H1 (cell line): Measurements from ENCODE around the gene DBNL. TPM values are rescaled to one million over a fixed set of nuclear protein-coding genes. Genes with fewer than 3 reads are reported as not detected.

Source experiments
- CTCF ChIA-PET: fragments of 300-600 bp; sonication (Branson Sonifier 250); formaldehyde crosslinking; loops from one replicate; lab custom pipeline; 2021; ENCODE audit not compliant: partially characterized antibody; lab: Charles Lee
- POLR2A ChIA-PET: fragments of 300-600 bp; sonication (Branson Sonifier 250); formaldehyde crosslinking; loops from one replicate; lab custom pipeline; 2021; ENCODE audit warnings: inconsistent platforms; ENCODE audit not compliant: partially characterized antibody; lab: Charles Lee
- DNase-seq, 2 experiments: peaks; one replicate each; pipeline versions ENCODE4 v3.0.0 to v3.0.0-alpha.2; 2010 to 2022; ENCODE audit warnings: low spot score in 2 of 2, low read depth in 1 of 2, mixed read lengths in 1 of 2
- FAIRE-seq: peaks from 2 replicates; lab custom pipeline; 2011; peaks lifted over from hg19 to GRCh38; lab: Jason Lieb, UNC
- H2AFZ ChIP-seq: 2 replicates; pipeline ENCODE4 v1.8.1; 2012; ENCODE audit warnings: low read length, inconsistent platforms
- H2AK5ac ChIP-seq: 2 replicates; pipeline ENCODE4 v1.6.1; 2013; ENCODE audit warnings: low read depth, low read length
- H2BK120ac ChIP-seq: replicated peaks from 2 replicates; pipeline ENCODE3; 2013; ENCODE audit warnings: low read depth, low read length, inconsistent platforms
- H2BK12ac ChIP-seq: 2 replicates; pipeline ENCODE4 v1.6.1; 2013; ENCODE audit warnings: low read depth, low read length
- H2BK15ac ChIP-seq: 2 replicates; pipeline ENCODE4 v1.6.1; 2013; ENCODE audit warnings: low read length
- H2BK20ac ChIP-seq: 2 replicates; pipeline ENCODE4 v1.6.1; 2013; ENCODE audit warnings: low read length
- H2BK5ac ChIP-seq: 2 replicates; pipeline ENCODE4 v1.6.1; 2013; ENCODE audit warnings: low read depth, low read length
- H3K14ac ChIP-seq: 2 replicates; pipeline ENCODE4 v1.6.1; 2013; ENCODE audit warnings: inconsistent platforms; ENCODE audit not compliant: insufficient read length
- H3K18ac ChIP-seq: 2 replicates; pipeline ENCODE4 v1.6.1; 2013; ENCODE audit warnings: low read length; ENCODE audit errors: extremely low read depth
- H3K23ac ChIP-seq: 2 replicates; pipeline ENCODE4 v1.6.1; 2013; ENCODE audit warnings: inconsistent platforms; ENCODE audit not compliant: insufficient read length
- H3K23me2 ChIP-seq: 2 replicates; pipeline ENCODE4 v1.6.1; 2013; ENCODE audit warnings: low read depth, low read length
- H3K27ac ChIP-seq: 2 replicates; pipeline ENCODE4 v1.6.1; 2011; ENCODE audit warnings: low read depth, low read length, inconsistent platforms
- H3K27me3 ChIP-seq, 4 experiments: replicated peaks in 1 of 4; 1 replicate in 1 of 4; 2 replicates in 3 of 4; pipeline versions ENCODE4 v1.6.1 to v1.8.1; 2011 to 2013; ENCODE audit warnings: low read length in 3 of 4, mild to moderate bottlenecking in 3 of 4, inconsistent platforms in 2 of 4, mixed read lengths in 2 of 4, moderate library complexity in 1 of 4; ENCODE audit not compliant: control insufficient read depth in 3 of 4, insufficient read depth in 3 of 4; ENCODE audit errors: extremely low read depth in 1 of 4
- H3K36me3 ChIP-seq, 4 experiments: 2 replicates each; pipeline versions ENCODE4 v1.6.1 to v1.8.1; 2011 to 2013; ENCODE audit warnings: mild to moderate bottlenecking in 4 of 4, low read length in 3 of 4, moderate library complexity in 2 of 4, control low read depth in 1 of 4, inconsistent platforms in 1 of 4; ENCODE audit not compliant: insufficient read depth in 4 of 4, control insufficient read depth in 2 of 4
- H3K4ac ChIP-seq: replicated peaks from 2 replicates; pipeline ENCODE3; 2013; ENCODE audit warnings: low read length, low read depth, mixed read lengths, inconsistent platforms; ENCODE audit not compliant: insufficient read length
- H3K4me1 ChIP-seq, 4 experiments: replicated peaks in 1 of 4; 1 replicate in 1 of 4; 2 replicates in 3 of 4; pipeline versions ENCODE4 v1.6.1 to v1.8.1; 2011 to 2013; ENCODE audit warnings: low read length in 3 of 4, inconsistent platforms in 2 of 4, mixed read lengths in 1 of 4; ENCODE audit not compliant: insufficient read depth in 4 of 4, control insufficient read depth in 3 of 4
- H3K4me2 ChIP-seq, 2 experiments: 2 replicates each; pipeline versions ENCODE4 v1.6.1 to v1.8.1; 2011 to 2013; ENCODE audit warnings: low read depth in 2 of 2, low read length in 2 of 2, control low read depth in 1 of 2, inconsistent platforms in 1 of 2, mild to moderate bottlenecking in 1 of 2; ENCODE audit not compliant: insufficient read depth in 1 of 2
- H3K4me3 ChIP-seq, 4 experiments: fragments of 200-600, 300-600 bp in 1 of 4; sonication (generic), shearing (Covaris generic), sonication (Bioruptor Twin) in 1 of 4; 2 replicates each; pipeline versions ENCODE4 v1.5.1 to v1.8.1; 2011 to 2016; ENCODE audit warnings: low read length in 4 of 4, low read depth in 3 of 4, control low read depth in 2 of 4, inconsistent platforms in 2 of 4, mild to moderate bottlenecking in 2 of 4, mixed read lengths in 1 of 4, moderate library complexity in 1 of 4; ENCODE audit not compliant: insufficient read depth in 2 of 4; ENCODE audit errors: extremely low read depth in 1 of 4
- H3K56ac ChIP-seq: replicated peaks from 2 replicates; pipeline ENCODE3; 2013; ENCODE audit warnings: low read depth, mild to moderate bottlenecking, mixed read lengths, low read length, inconsistent platforms; ENCODE audit not compliant: insufficient read length
- H3K79me1 ChIP-seq: 2 replicates; pipeline ENCODE4 v1.6.1; 2013; ENCODE audit warnings: low read depth, low read length, control low read depth
- H3K79me2 ChIP-seq, 2 experiments: 2 replicates each; pipeline versions ENCODE4 v1.6.1 to v1.8.1; 2012 to 2013; ENCODE audit warnings: low read length in 2 of 2, mild to moderate bottlenecking in 2 of 2, inconsistent platforms in 1 of 2; ENCODE audit not compliant: insufficient read depth in 2 of 2, control insufficient read depth in 1 of 2
- H3K9ac ChIP-seq, 4 experiments: replicated peaks in 1 of 4; 1 replicate in 1 of 4; 2 replicates in 3 of 4; pipeline versions ENCODE4 v1.6.1 to v1.8.1; 2011 to 2013; ENCODE audit warnings: low read depth in 3 of 4, low read length in 3 of 4, control low read depth in 2 of 4, mild to moderate bottlenecking in 2 of 4, moderate library complexity in 2 of 4, inconsistent platforms in 1 of 4; ENCODE audit errors: extremely low read depth in 1 of 4
- H3K9me3 ChIP-seq, 2 experiments: 2 replicates each; pipeline versions ENCODE4 v1.6.1 to v1.8.1; 2012 to 2013; ENCODE audit warnings: mild to moderate bottlenecking in 2 of 2, moderate library complexity in 2 of 2, control low read depth in 1 of 2, inconsistent platforms in 1 of 2, low read depth in 1 of 2, low read length in 1 of 2, mixed read lengths in 1 of 2; ENCODE audit not compliant: insufficient read depth in 2 of 2
- H4K20me1 ChIP-seq, 2 experiments: replicated peaks in 1 of 2; 2 replicates each; pipeline versions ENCODE3 to v1.8.1; 2011 to 2013; ENCODE audit warnings: inconsistent platforms in 2 of 2, low read length in 2 of 2, mild to moderate bottlenecking in 1 of 2; ENCODE audit not compliant: insufficient read depth in 2 of 2, control insufficient read depth in 1 of 2
- H4K5ac ChIP-seq: 2 replicates; pipeline ENCODE4 v1.6.1; 2013; ENCODE audit warnings: low read length, low read depth, mixed read lengths, inconsistent platforms; ENCODE audit not compliant: insufficient read length
- H4K8ac ChIP-seq: 2 replicates; pipeline ENCODE4 v1.8.0; 2013; ENCODE audit warnings: mild to moderate bottlenecking, moderate library complexity, low read length, inconsistent platforms; ENCODE audit not compliant: insufficient read depth; ENCODE audit errors: extremely low read depth
- H4K91ac ChIP-seq: replicated peaks from 2 replicates; pipeline ENCODE3; 2013; ENCODE audit warnings: low read length, mixed read lengths, inconsistent platforms; ENCODE audit not compliant: insufficient read length
- BCL11A ChIP-seq, 2 experiments: IDR thresholded peaks; one replicate each; pipeline ENCODE4 v1.6.1; 2011; ENCODE audit warnings: low read depth in 2 of 2, low read length in 2 of 2, mild to moderate bottlenecking in 2 of 2
- CREB1 ChIP-seq: IDR thresholded peaks from 2 replicates; pipeline ENCODE4 v1.6.1; 2012; ENCODE audit warnings: inconsistent platforms
- HDAC2 ChIP-seq, 2 experiments: fragments of 300-600 bp in 1 of 2; sonication (generic) in 1 of 2; IDR thresholded peaks; 2 replicates each; pipeline ENCODE4 v1.6.1; 2011 to 2012; ENCODE audit warnings: low read depth in 2 of 2, low read length in 2 of 2, mild to moderate bottlenecking in 2 of 2, moderate library complexity in 2 of 2, borderline replicate concordance in 1 of 2, inconsistent platforms in 1 of 2
- MAFK ChIP-seq: IDR thresholded peaks from 2 replicates; pipeline ENCODE4 v1.6.1; 2012; ENCODE audit warnings: low read depth, mild to moderate bottlenecking, improper control_type of control experiment, low read length
- POLR2A ChIP-seq, 2 experiments: IDR thresholded peaks; 1 replicate in 1 of 2; 2 replicates in 1 of 2; pipeline ENCODE4 v1.6.1; 2011; ENCODE audit warnings: low read depth in 2 of 2, low read length in 2 of 2, mild to moderate bottlenecking in 2 of 2; ENCODE audit errors: control extremely low read depth in 1 of 2
- POLR2AphosphoS5 ChIP-seq: IDR thresholded peaks from 2 replicates; pipeline ENCODE4 v1.6.1; 2011; ENCODE audit warnings: low read depth, low read length
- RFX5 ChIP-seq: IDR thresholded peaks from 2 replicates; pipeline ENCODE4 v1.6.1; 2011; ENCODE audit warnings: low read depth, low read length, improper control_type of control experiment, borderline replicate concordance
- USF2 ChIP-seq: IDR thresholded peaks from 2 replicates; pipeline ENCODE4 v1.6.1; 2011; ENCODE audit warnings: low read length, improper control_type of control experiment
- ZNF274 ChIP-seq: IDR thresholded peaks from 2 replicates; pipeline ENCODE4 v1.7.0; 2012; ENCODE audit warnings: low read length, borderline replicate concordance; ENCODE audit errors: extremely low read depth
- WGBS, 2 experiments: shearing (Covaris generic) in 1 of 2; methylation state at CpG; one replicate each; pipeline versions ENCODE4 v1.1.6 to v1.1.7; 2013 to 2015; ENCODE audit warnings: low lambda C conversion rate in 2 of 2, mixed read lengths in 2 of 2, inconsistent platforms in 1 of 2, low coverage in 1 of 2, missing lambda C conversion rate in 1 of 2; ENCODE audit not compliant: insufficient replicate concordance in 2 of 2, insufficient coverage in 1 of 2, insufficient read length in 1 of 2; ENCODE audit errors: extremely low coverage in 1 of 2, missing lambda C conversion rate in 1 of 2; 5-methylcytosine and 5-hydroxymethylcytosine counted together
- polyA plus RNA-seq, 7 experiments: library from polyadenylated mRNA; depleted of rRNA in 3 of 7; stranded (reverse) in 5 of 7; unstranded in 2 of 7; fragments of >200 nt in 5 of 7; fragments of 200-250 nt in 2 of 7; gene quantifications; 1 replicate in 5 of 7; 2 replicates in 1 of 7; 4 replicates in 1 of 7; pipeline versions ENCODE4 v1.2.1 to v1.2.3, GENCODE V29; 2011 to 2013; ENCODE audit warnings: missing spikeins in 2 of 7, mixed read lengths in 2 of 7
- total RNA-seq: library from RNA; stranded (reverse); fragmentation: NEBNext Ultra II Directional; extraction: Animal tissue kit (Norgen Biotek cat#: 25700); gene quantifications from 2 replicates; pipeline ENCODE4 v1.2.1, GENCODE V29; 2021
- TF ChIP-seq, protein P1 (sequence below): IDR thresholded peaks from 2 replicates; pipeline ENCODE4 v1.6.1; 2012; ENCODE audit warnings: inconsistent platforms

DBNL gene
- total and polyA plus RNA-seq, 2 of the 8 experiments (the other 6 are each of a cell fraction or from before 2014, with no cell fraction given): 30.9 to 56.6 TPM

- Histone ChIP-seq H4K5ac (no peak overlapping the region), H3K23ac (no peak overlapping the region), H3K23me2 (no peaks in the 10 kb centered on the region), H2BK120ac (no peak overlapping the region), H3K4ac (no peak overlapping the region), H2BK15ac (no peak overlapping the region), H3K79me1 (no peaks in the 10 kb centered on the region), H3K18ac (no peak overlapping the region), H2AFZ (no peak overlapping the region), H3K9me3 (no peaks in the 10 kb centered on the region), H2AK5ac (no peak overlapping the region), H3K79me2 (no peaks in the 10 kb centered on the region), H3K27me3 (peaks cover 0 to 13% (median 3%) of the 10 kb centered on the region in 4 experiments; a peak in 6 of 7 replicates), H3K27ac (no peak overlapping the region), H2BK20ac (no peak overlapping the region), H3K14ac (no peak overlapping the region), H4K20me1 (no peaks in the 10 kb centered on the region), H4K91ac (no peak overlapping the region), H3K9ac (no peak overlapping the region), H3K4me2 (no peak overlapping the region), H3K56ac (no peak overlapping the region), H3K36me3 (no peaks in the 10 kb centered on the region), H3K4me3 (no peak overlapping the region), H2BK12ac (no peak overlapping the region), H3K4me1 (peaks cover 0 to under 1% (median 0%) of the 10 kb centered on the region in 4 experiments; a peak in 1 of 7 replicates), H4K8ac (no peak overlapping the region), H2BK5ac (no peak overlapping the region)
- FAIRE-seq (no peak), DNase-seq (no peak)
- ChIA-PET POLR2A (interaction anchor here (0.7 to 1.8 kb wide), 4 partner anchors 13 to 34 kb away, joined by 3 to 6 read pairs (median 4); no protein-coding TSS in a partner anchor), CTCF (interaction anchor here (0.7 to 3.7 kb wide), 7 partner anchors 10 to 138 kb away, joined by 3 to 17 read pairs (median 3); no protein-coding TSS in a partner anchor)
- 82% methylated on average over 6 of the region's 6 CpGs; no CpG with 5 or more reads in 1 of the 2 experiments for WGBS, 2 experiments
- TF ChIP-seq USF2: no peak
- TF ChIP-seq POLR2AphosphoS5: no peak
- no peak for TF ChIP-seq BCL11A (IDR thresholded peaks at IDR 0.05; ENCODE audit: low read depth in 2 of 2, low read length in 2 of 2)
- TF ChIP-seq, protein P1, sequence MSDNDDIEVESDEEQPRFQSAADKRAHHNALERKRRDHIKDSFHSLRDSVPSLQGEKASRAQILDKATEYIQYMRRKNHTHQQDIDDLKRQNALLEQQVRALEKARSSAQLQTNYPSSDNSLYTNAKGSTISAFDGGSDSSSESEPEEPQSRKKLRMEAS: no peak
- TF ChIP-seq POLR2A (IDR thresholded peaks at IDR 0.05; ENCODE audit: control extremely low read depth in 1 of 2, low read depth in 2 of 2, low read length in 2 of 2): no peak
- no peak for TF ChIP-seq HDAC2 (IDR thresholded peaks at IDR 0.05; ENCODE audit: borderline replicate concordance in 1 of 2, low read depth in 2 of 2, low read length in 2 of 2)
- TF ChIP-seq RFX5: no peak
- TF ChIP-seq CREB1: no peak
- TF ChIP-seq MAFK: no peak
- TF ChIP-seq ZNF274: no peak
Observed at GRCh38 chr7:44098092-44099068, 53.9 kb downstream of the DBNL start.
